Limb (tissue), 2 donors: ENCODE data around the gene GRM8.
A peak's percentile ranks its signal among the peaks of the same experiment; 100 is the strongest.

ENCODE experiments used
- DNase-seq, 2 donors: peaks; one replicate each; pipeline ENCODE4 v3.0.0-alpha.2; 2016; ENCODE audit errors: extremely low spot score in 2 of 2

The GRM8 gene

GRCh38 chr7:126818393-126819196, 434.1 kb downstream of the GRM8 start:
- DNase-seq = no peak

- DNase-seq = no peak
Observed at GRCh38 chr7:126809188-126809587, 443.6 kb downstream of the GRM8 start.

GRCh38 chr7:126806614-126807013, 446.1 kb downstream of the GRM8 start:
- no peak for DNase-seq

- DNase-seq = no peak
Observed at GRCh38 chr7:126805351-126805750, 447.4 kb downstream of the GRM8 start.

- DNase-seq = no peak
Observed at GRCh38 chr7:126804604-126805003, 448.1 kb downstream of the GRM8 start.

GRCh38 chr7:126803990-126804389, 448.8 kb downstream of the GRM8 start:
- no peak for DNase-seq

GRCh38 chr7:126803060-126803665, 449.6 kb downstream of the GRM8 start:
- peak in 1 of 2 donors; percentile 8 for DNase-seq

- DNase-seq = no peak
Observed at GRCh38 chr7:126801733-126802132, 451.0 kb downstream of the GRM8 start.

- no peak for DNase-seq
Observed at GRCh38 chr7:126799541-126799940, 453.2 kb downstream of the GRM8 start.

GRCh38 chr7:126792521-126792920, 460.2 kb downstream of the GRM8 start:
- no peak for DNase-seq

- DNase-seq = no peak
Observed at GRCh38 chr7:126791306-126791705, 461.4 kb downstream of the GRM8 start.

- no peak for DNase-seq
Observed at GRCh38 chr7:126790763-126791162, 462.0 kb downstream of the GRM8 start.

GRCh38 chr7:126783613-126784012, 469.1 kb downstream of the GRM8 start:
- no peak for DNase-seq

GRCh38 chr7:126780993-126781392, 471.7 kb downstream of the GRM8 start:
- no peak for DNase-seq

GRCh38 chr7:126778101-126778500, 474.6 kb downstream of the GRM8 start:
- DNase-seq = no peak

- DNase-seq = no peak
Observed at GRCh38 chr7:126776498-126776897, 476.2 kb downstream of the GRM8 start.

- no peak for DNase-seq
Observed at GRCh38 chr7:126774077-126774476, 478.7 kb downstream of the GRM8 start.

- DNase-seq = no peak
Observed at GRCh38 chr7:126768836-126769235, 483.9 kb downstream of the GRM8 start.

- no peak for DNase-seq
Observed at GRCh38 chr7:126760914-126761577, 491.7 kb downstream of the GRM8 start.

- no peak for DNase-seq
Observed at GRCh38 chr7:126755381-126755780, 497.4 kb downstream of the GRM8 start.

GRCh38 chr7:126750207-126750911, 502.4 kb downstream of the GRM8 start:
- DNase-seq = no peak

- no peak for DNase-seq
Observed at GRCh38 chr7:126728967-126729366, 523.8 kb downstream of the GRM8 start.
